GM18873 (cell line): ENCODE data around the gene TMEM94.

Experiments used
- ATAC-seq: cut with Tn5 transposase; IDR thresholded peaks from one replicate; pipeline ENCODE4 v1.9.1; 2021; ENCODE audit warnings: mild to moderate bottlenecking, moderate library complexity, moderate number of reproducible peaks; ENCODE audit not compliant: unreplicated experiment, low FRiP score

Gene TMEM94

GRCh38 chr17:75521951-75522727 lies 65.7 kb downstream of the TMEM94 start:
- no peak for ATAC-seq

- ATAC-seq: no peak
These were observed 67.2 kb downstream of the TMEM94 start for GRCh38 chr17:75523647-75524046.

GRCh38 chr17:75524269-75524969 lies 68.0 kb downstream of the TMEM94 start:
- ATAC-seq: no peak

- ATAC-seq: peak; percentile 71
These were observed 68.8 kb downstream of the TMEM94 start, which contains the start of gene LLGL2 for GRCh38 chr17:75524970-75525805. LLGL2 (plus strand) TSS chr17:75525697; CDS start chr17:75543427, 17,730 bp downstream.

- peak; percentile 6 for ATAC-seq
These were observed 69.5 kb downstream of the TMEM94 start for GRCh38 chr17:75525806-75526554.

- ATAC-seq: no peak
These were observed 70.3 kb downstream of the TMEM94 start for GRCh38 chr17:75526555-75527270.

GRCh38 chr17:75530837-75531720 lies 74.6 kb downstream of the TMEM94 start:
- no peak for ATAC-seq

GRCh38 chr17:75531721-75532072 lies 75.3 kb downstream of the TMEM94 start:
- ATAC-seq: no peak

GRCh38 chr17:75535119-75535537 lies 78.7 kb downstream of the TMEM94 start:
- ATAC-seq: no peak

- ATAC-seq: no peak
These were observed 79.4 kb downstream of the TMEM94 start for GRCh38 chr17:75535871-75536270.

GRCh38 chr17:75536366-75536765 lies 79.9 kb downstream of the TMEM94 start:
- no peak for ATAC-seq

- no peak for ATAC-seq
These were observed 83.7 kb downstream of the TMEM94 start for GRCh38 chr17:75539967-75540729.

GRCh38 chr17:75540923-75541503 lies 84.6 kb downstream of the TMEM94 start:
- ATAC-seq: no peak

GRCh38 chr17:75542229-75542628 lies 85.8 kb downstream of the TMEM94 start:
- ATAC-seq: no peak

- no peak for ATAC-seq
These were observed 86.4 kb downstream of the TMEM94 start for GRCh38 chr17:75542728-75543336.

- no peak for ATAC-seq
These were observed 87.8 kb downstream of the TMEM94 start for GRCh38 chr17:75544250-75544649.

GRCh38 chr17:75546181-75546580 lies 89.7 kb downstream of the TMEM94 start:
- no peak for ATAC-seq
